Loucy (cell line): ENCODE measurements around the gene FGGY.
"Not testable (repeated sequence)": the region's sequence is repeated elsewhere in the genome, so short reads cannot be mapped to it uniquely, and the experiment has no call there.

Source experiments
- H2AFZ ChIP-seq: fragments of 200-600 bp; sonication (generic); 2 replicates; pipeline ENCODE4 v1.6.0; 2016; ENCODE audit warnings: antibody characterized with exemption, mild to moderate bottlenecking, low read length, moderate library complexity
- H3F3A ChIP-seq: fragments of 200-600 bp; 2 replicates; pipeline ENCODE4 v1.6.0; 2016; ENCODE audit warnings: antibody characterized with exemption, low read depth, mild to moderate bottlenecking
- H3K27me3 ChIP-seq: fragments of 200-600 bp; sonication (generic); 2 replicates; pipeline ENCODE4 v1.6.1; 2014; ENCODE audit warnings: low read length, mild to moderate bottlenecking; ENCODE audit not compliant: insufficient read depth, poor library complexity, severe bottlenecking
- H3K36me3 ChIP-seq: fragments of 200-600 bp; sonication (generic); 2 replicates; pipeline ENCODE4 v1.6.1; 2016; ENCODE audit warnings: low read length; ENCODE audit not compliant: insufficient read depth
- H3K4me1 ChIP-seq: fragments of 200-600 bp; sonication (generic); 2 replicates; pipeline ENCODE4 v1.5.1; 2014; ENCODE audit warnings: low read length, mild to moderate bottlenecking; ENCODE audit not compliant: insufficient read depth, poor library complexity, severe bottlenecking
- H3K4me2 ChIP-seq: fragments of 200-600 bp; sonication (generic); 2 replicates; pipeline ENCODE4 v1.6.0; 2014; ENCODE audit warnings: antibody characterized with exemption, low read length, low read depth, mild to moderate bottlenecking; ENCODE audit not compliant: poor library complexity, severe bottlenecking
- H3K4me3 ChIP-seq: fragments of 200-600 bp; sonication (generic); 2 replicates; pipeline ENCODE4 v1.5.1; 2014; ENCODE audit warnings: low read length, mild to moderate bottlenecking, mixed read lengths; ENCODE audit not compliant: poor library complexity, severe bottlenecking
- H3K79me2 ChIP-seq: fragments of 200-600 bp; sonication (generic); 2 replicates; pipeline ENCODE4 v1.6.1; 2014; ENCODE audit warnings: low read length; ENCODE audit not compliant: insufficient read depth
- H3K9ac ChIP-seq: fragments of 200-600 bp; sonication (generic); 2 replicates; pipeline ENCODE4 v1.6.0; 2014; ENCODE audit warnings: mild to moderate bottlenecking, low read depth, low read length, moderate library complexity; ENCODE audit not compliant: poor library complexity, severe bottlenecking
- H3K9me2 ChIP-seq: fragments of 200-600 bp; sonication (generic); replicated peaks from 2 replicates; pipeline ENCODE4 v1.6.1; 2016; ENCODE audit warnings: low read depth, low read length, mixed read lengths
- H3K9me3 ChIP-seq: fragments of 200-600 bp; sonication (generic); 2 replicates; pipeline ENCODE4 v1.6.1; 2014; ENCODE audit warnings: mild to moderate bottlenecking, antibody characterized with exemption, low read length, low read depth; ENCODE audit not compliant: insufficient read depth
- H4K20me1 ChIP-seq: fragments of 200-600 bp; sonication (generic); 2 replicates; pipeline ENCODE4 v1.6.0; 2014; ENCODE audit warnings: antibody characterized with exemption, low read length, mild to moderate bottlenecking; ENCODE audit not compliant: insufficient read depth, poor library complexity, severe bottlenecking
- CTCF ChIP-seq: fragments of 200-600 bp; sonication (generic); conservative IDR thresholded peaks from 2 replicates; pipeline ENCODE4 v1.5.1; 2014; ENCODE audit warnings: mild to moderate bottlenecking, antibody characterized with exemption, low read length
- EZH2phosphoT487 ChIP-seq: fragments of 200-600 bp; IDR thresholded peaks from 2 replicates; pipeline ENCODE4 v1.6.1; 2018; ENCODE audit warnings: antibody characterized with exemption, mild to moderate bottlenecking, moderate library complexity, borderline replicate concordance

FGGY gene

DNA sequence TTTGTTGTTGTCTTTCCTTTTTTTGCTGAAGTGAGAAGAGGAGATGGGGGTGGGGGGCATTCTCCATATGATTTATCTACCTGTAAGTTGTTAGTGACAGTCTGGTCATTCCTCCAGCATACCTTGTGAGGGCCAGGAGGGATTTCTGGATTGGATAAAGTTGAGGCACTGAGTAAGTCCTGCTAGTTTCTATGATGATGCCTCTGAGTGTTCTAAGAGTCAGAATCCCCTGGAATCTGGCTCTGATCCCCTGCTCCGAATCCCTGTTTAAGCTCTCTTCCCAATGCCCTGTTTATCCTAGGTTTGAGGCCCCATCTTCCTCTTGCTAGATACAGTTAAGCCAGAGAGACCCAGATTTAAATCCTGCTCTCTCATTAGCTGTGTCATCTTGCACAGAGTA is 434.7 kb downstream of the FGGY start:
- TF ChIP-seq CTCF (no peak), EZH2phosphoT487 (no peak)
- Histone ChIP-seq H4K20me1 (no peaks in the 10 kb centered on the region), H3K4me3 (no peak overlapping the region), H2AFZ (no peak overlapping the region), H3K9me3 (no peaks in the 10 kb centered on the region; the same call in 1 of the 2 replicates), H3K79me2 (no peaks in the 10 kb centered on the region), H3K9ac (no peak overlapping the region), H3K36me3 (no peaks in the 10 kb centered on the region), H3K4me2 (no peak overlapping the region), H3K9me2 (no peaks in the 10 kb centered on the region), H3K4me1 (peaks cover 15% of the 10 kb centered on the region), H3K27me3 (no peaks in the 10 kb centered on the region), H3F3A (no peaks in the 10 kb centered on the region)

- Histone ChIP-seq H3K9me3 (no peaks in the 10 kb centered on the region; the same call in 1 of the 2 replicates), H3K9ac (no peak overlapping the region), H3K4me2 (no peak overlapping the region), H3K4me1 (peaks cover 15% of the 10 kb centered on the region), H3K4me3 (no peak overlapping the region), H3K79me2 (no peaks in the 10 kb centered on the region), H3F3A (no peaks in the 10 kb centered on the region), H2AFZ (no peak overlapping the region), H3K36me3 (no peaks in the 10 kb centered on the region), H3K27me3 (no peaks in the 10 kb centered on the region), H3K9me2 (no peaks in the 10 kb centered on the region), H4K20me1 (no peaks in the 10 kb centered on the region)
- TF ChIP-seq CTCF (no peak), EZH2phosphoT487 (no peak)
Measured at GRCh38 chr1:59732214-59732955, 435.5 kb downstream of the FGGY start.

DNA sequence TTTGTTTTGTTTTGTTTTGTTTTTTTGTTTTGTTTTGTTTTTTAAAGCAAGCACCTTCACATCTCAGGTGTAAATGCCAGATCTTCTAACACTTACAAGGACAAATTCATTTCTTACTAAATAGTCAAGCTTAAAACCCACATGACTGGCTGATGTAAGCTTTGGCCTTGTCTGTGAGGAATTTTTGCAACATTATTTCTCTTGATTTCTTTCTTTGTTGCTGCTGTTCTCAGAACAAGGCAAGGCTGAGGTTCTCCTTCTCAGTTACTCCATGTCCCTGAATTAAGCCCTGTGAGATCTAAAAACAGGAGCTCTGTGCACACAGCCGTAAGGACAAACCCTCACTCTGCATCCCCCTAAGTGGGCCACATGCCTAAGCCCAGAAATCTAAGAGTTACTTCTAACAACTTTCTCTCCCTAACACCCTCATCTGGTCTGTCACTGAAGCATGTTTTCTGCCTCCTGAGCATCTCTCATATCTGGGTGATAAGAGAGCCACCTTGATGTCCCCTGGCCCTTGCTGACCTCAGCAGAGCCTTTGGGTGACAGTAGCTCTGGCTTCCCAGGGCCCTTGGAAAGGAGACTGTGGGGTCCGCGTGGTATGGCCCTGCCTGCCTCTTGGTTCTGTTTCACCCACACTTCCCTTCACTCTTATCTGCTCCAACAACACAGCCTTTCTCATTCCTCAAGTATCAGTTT is 436.7 kb downstream of the FGGY start:
- H2AFZ ChIP-seq, result no peak overlapping the region

GRCh38 chr1:59735927-59736326 is 439.0 kb downstream of the FGGY start:
- not testable (repeated sequence) for H3F3A ChIP-seq, H2AFZ ChIP-seq, H3K27me3 ChIP-seq, H3K9me3 ChIP-seq, H3K9ac ChIP-seq, H4K20me1 ChIP-seq, H3K4me2 ChIP-seq, H3K4me1 ChIP-seq, H3K4me3 ChIP-seq, H3K79me2 ChIP-seq, H3K36me3 ChIP-seq, H3K9me2 ChIP-seq

More for the DNA sequence above, 436.7 kb downstream of the FGGY start:
- no peak overlapping the region for H3K9ac ChIP-seq
- peaks cover 15% of the 10 kb centered on the region for H3K4me1 ChIP-seq
- H3K4me3 ChIP-seq, result no peak overlapping the region
- no peak for TF ChIP-seq CTCF
- no peak for TF ChIP-seq EZH2phosphoT487
- no peak overlapping the region for H3K4me2 ChIP-seq
- no peaks in the 10 kb centered on the region for H3K9me2 ChIP-seq
- H3K79me2 ChIP-seq, result no peaks in the 10 kb centered on the region
- no peaks in the 10 kb centered on the region for H4K20me1 ChIP-seq
- no peaks in the 10 kb centered on the region; the same call in 1 of the 2 replicates for H3K9me3 ChIP-seq
- no peaks in the 10 kb centered on the region for H3F3A ChIP-seq
- H3K36me3 ChIP-seq, result no peaks in the 10 kb centered on the region
- H3K27me3 ChIP-seq, result no peaks in the 10 kb centered on the region
